ENCODE data around the gene COG8. TPM values are rescaled to one million over a fixed set of nuclear protein-coding genes. Genes with fewer than 3 reads are reported as not detected.

Gene COG8
- total and polyA plus RNA-seq, 2 of the 8 experiments (the other 6 are each of a cell fraction or from before 2014, with no cell fraction given) = 49.1 to 55.6 TPM

- TF ChIP-seq ZNF274 (IDR thresholded peaks at IDR 0.05; ENCODE audit: borderline replicate concordance, extremely low read depth, low read length) (no peak), BRCA1 (IDR thresholded peaks at IDR 0.05; ENCODE audit: low read depth, low read length) (no peak), TAF1 (IDR thresholded peaks at IDR 0.05; ENCODE audit: low read depth, low read length) (no peak)
These were observed 12.1 kb upstream of the COG8 start, which contains the start of gene TMED6 (continued) for GRCh38 chr16:69351309-69352027.
